ENCODE results near the gene IGFL1. TPM values are rescaled to one million over a fixed set of nuclear protein-coding genes. Genes with fewer than 3 reads are reported as not detected.
"Not testable (repeated sequence)": the region's sequence is repeated elsewhere in the genome, so short reads cannot be mapped to it uniquely, and the experiment has no call there.

Gene IGFL1
- total RNA-seq, 1 donor from 2014 or later = not detected

DNA sequence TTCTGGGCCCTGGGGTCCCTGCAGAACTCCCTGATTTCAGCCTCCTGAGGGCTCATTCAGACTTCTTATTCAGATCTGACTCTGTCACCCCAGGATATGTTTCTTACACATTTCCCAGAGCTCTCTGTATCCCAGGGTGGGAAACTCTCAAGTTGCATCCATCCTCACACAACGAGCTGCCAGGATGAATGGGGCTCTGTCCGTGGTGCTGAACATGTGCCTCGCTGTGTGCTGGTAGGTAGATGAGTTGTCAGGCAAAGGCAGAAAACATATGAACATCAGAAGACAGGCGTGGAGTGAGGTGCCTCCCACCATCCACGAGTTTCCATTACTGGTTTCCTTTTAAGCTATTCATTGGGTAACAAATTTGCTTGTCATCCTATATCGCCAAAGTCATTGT lies 11.4 kb upstream of the IGFL1 start:
- TF ChIP-seq, protein P1, sequence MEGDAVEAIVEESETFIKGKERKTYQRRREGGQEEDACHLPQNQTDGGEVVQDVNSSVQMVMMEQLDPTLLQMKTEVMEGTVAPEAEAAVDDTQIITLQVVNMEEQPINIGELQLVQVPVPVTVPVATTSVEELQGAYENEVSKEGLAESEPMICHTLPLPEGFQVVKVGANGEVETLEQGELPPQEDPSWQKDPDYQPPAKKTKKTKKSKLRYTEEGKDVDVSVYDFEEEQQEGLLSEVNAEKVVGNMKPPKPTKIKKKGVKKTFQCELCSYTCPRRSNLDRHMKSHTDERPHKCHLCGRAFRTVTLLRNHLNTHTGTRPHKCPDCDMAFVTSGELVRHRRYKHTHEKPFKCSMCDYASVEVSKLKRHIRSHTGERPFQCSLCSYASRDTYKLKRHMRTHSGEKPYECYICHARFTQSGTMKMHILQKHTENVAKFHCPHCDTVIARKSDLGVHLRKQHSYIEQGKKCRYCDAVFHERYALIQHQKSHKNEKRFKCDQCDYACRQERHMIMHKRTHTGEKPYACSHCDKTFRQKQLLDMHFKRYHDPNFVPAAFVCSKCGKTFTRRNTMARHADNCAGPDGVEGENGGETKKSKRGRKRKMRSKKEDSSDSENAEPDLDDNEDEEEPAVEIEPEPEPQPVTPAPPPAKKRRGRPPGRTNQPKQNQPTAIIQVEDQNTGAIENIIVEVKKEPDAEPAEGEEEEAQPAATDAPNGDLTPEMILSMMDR (IDR thresholded peaks at IDR 0.05; ENCODE audit: insufficient read depth, low read length, severe bottlenecking) = no peak
- FAIRE-seq (peak; percentile 92), DNase-seq (ENCODE audit: low read depth) (peak; percentile 32)
- H3K36me3 ChIP-seq (ENCODE audit: control insufficient read depth, insufficient read depth, low read length) = no peaks in the 10 kb centered on the region
- H3K27me3 ChIP-seq (ENCODE audit: control insufficient read depth, insufficient read depth, low read length) = peaks cover 4% of the 10 kb centered on the region
- no peak overlapping the region for H3K4me3 ChIP-seq (ENCODE audit: low read depth, low read length)

DNA sequence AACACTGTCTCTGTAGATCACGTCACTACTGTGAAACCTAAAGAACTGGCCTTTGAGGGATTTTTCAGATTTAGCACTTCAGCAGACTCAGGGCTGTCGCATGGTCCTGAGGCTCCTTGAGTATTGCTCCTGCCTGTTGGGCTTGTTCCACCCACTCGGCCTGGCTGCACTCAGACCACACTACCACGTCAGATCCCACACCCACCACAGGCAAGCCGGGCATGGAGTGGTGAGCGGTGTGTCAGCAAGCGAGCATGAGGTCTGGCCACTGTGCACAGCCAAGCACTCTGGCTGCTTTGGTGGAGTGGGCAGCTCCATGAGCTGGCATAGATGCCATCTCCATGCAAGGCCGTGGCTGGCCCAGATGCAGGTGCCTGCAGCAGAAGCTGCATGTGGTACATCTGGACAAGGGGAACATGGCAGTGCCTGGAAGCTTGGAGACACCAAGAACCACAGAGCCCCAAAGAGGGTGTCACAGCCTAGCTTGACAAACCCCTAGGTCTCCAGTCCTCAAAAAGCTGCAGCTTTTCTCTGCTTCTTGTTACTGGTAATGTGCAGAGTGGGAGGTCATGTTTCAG lies 9.4 kb upstream of the IGFL1 start:
- Histone ChIP-seq H3K36me3 (ENCODE audit: control insufficient read depth, insufficient read depth, low read length) (no peaks in the 10 kb centered on the region), H3K27me3 (ENCODE audit: control insufficient read depth, insufficient read depth, low read length) (peaks cover 14% of the 10 kb centered on the region), H3K4me3 (ENCODE audit: low read depth, low read length) (no peak overlapping the region)
- FAIRE-seq (peak; percentile 58), DNase-seq (ENCODE audit: low read depth) (no peak)
- TF ChIP-seq, protein P1 (IDR thresholded peaks at IDR 0.05; ENCODE audit: insufficient read depth, low read length, severe bottlenecking) = no peak

- Histone ChIP-seq H3K36me3 (ENCODE audit: control insufficient read depth, insufficient read depth, low read length) (no peaks in the 10 kb centered on the region), H3K4me3 (ENCODE audit: low read depth, low read length) (no peak overlapping the region), H3K27me3 (ENCODE audit: control insufficient read depth, insufficient read depth, low read length) (peaks cover 20% of the 10 kb centered on the region)
- DNase-seq (ENCODE audit: low read depth) = no peak
- TF ChIP-seq, protein P1 (IDR thresholded peaks at IDR 0.05; ENCODE audit: insufficient read depth, low read length, severe bottlenecking) = no peak
- no peak for FAIRE-seq
These were observed 8.4 kb upstream of the IGFL1 start for GRCh38 chr19:46221152-46221551.

GRCh38 chr19:46221981-46222610 lies 7.4 kb upstream of the IGFL1 start:
- DNase-seq (ENCODE audit: low read depth) (peak; percentile 83), FAIRE-seq (peak; percentile 97)
- H3K27me3 ChIP-seq (ENCODE audit: control insufficient read depth, insufficient read depth, low read length) = peaks cover 27% of the 10 kb centered on the region
- TF ChIP-seq, protein P1 (IDR thresholded peaks at IDR 0.05; ENCODE audit: insufficient read depth, low read length, severe bottlenecking) = no peak
- H3K4me3 ChIP-seq (ENCODE audit: low read depth, low read length) = no peak overlapping the region
- no peaks in the 10 kb centered on the region for H3K36me3 ChIP-seq (ENCODE audit: control insufficient read depth, insufficient read depth, low read length)

DNA sequence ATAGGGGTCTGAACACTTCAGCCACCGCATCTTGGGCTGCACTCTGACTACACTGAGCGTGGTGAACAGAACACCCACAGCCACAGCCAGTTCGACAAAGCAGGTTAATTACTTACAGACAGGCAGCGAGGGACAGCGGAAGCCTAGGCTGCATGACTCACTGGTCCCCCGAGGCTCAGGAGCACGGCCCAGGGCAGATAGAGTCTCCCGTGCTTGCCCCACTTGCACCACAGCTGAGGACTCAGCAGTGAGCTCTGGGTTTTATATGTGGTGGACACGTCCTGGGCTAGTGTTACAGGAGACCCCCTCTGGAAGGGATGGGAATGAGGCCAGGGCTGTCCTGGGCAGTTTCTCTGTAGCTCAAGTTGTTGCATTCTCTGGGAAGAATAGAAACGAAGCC lies 5.8 kb upstream of the IGFL1 start:
- H3K36me3 ChIP-seq (ENCODE audit: control insufficient read depth, insufficient read depth, low read length); H3K4me3 ChIP-seq (ENCODE audit: low read depth, low read length); DNase-seq (ENCODE audit: low read depth): not testable (repeated sequence)
- FAIRE-seq = peak; percentile 68
- H3K27me3 ChIP-seq (ENCODE audit: control insufficient read depth, insufficient read depth, low read length) = peaks cover 32% of the 10 kb centered on the region

- Histone ChIP-seq H3K4me3 (ENCODE audit: low read depth, low read length) (no peak overlapping the region), H3K36me3 (ENCODE audit: control insufficient read depth, insufficient read depth, low read length) (no peaks in the 10 kb centered on the region), H3K27me3 (ENCODE audit: control insufficient read depth, insufficient read depth, low read length) (peaks cover 40% of the 10 kb centered on the region)
- no peak for DNase-seq (ENCODE audit: low read depth)
- TF ChIP-seq, protein P1 (IDR thresholded peaks at IDR 0.05; ENCODE audit: insufficient read depth, low read length, severe bottlenecking) = no peak
- FAIRE-seq = no peak
These were observed 4.8 kb upstream of the IGFL1 start for GRCh38 chr19:46224773-46225172.
